ENCODE results near the gene NDUFAF4.

The NDUFAF4 gene

GRCh38 chr6:96856856-96857255 lies 40.8 kb downstream of the NDUFAF4 start:
- DNase-seq (ENCODE audit: low read depth) = no peak
- no peak for TF ChIP-seq CTCF (conservative IDR thresholded peaks at IDR 0.05; ENCODE audit: low read depth, low read length)
- no peak overlapping the region for H3K4me3 ChIP-seq (ENCODE audit: low read length)

- DNase-seq (ENCODE audit: low read depth) = no peak
- TF ChIP-seq CTCF (conservative IDR thresholded peaks at IDR 0.05; ENCODE audit: low read depth, low read length) = no peak
- no peak overlapping the region for H3K4me3 ChIP-seq (ENCODE audit: low read length)
Observed at GRCh38 chr6:96853083-96853482, 44.6 kb downstream of the NDUFAF4 start.

- no peak for TF ChIP-seq CTCF (conservative IDR thresholded peaks at IDR 0.05; ENCODE audit: low read depth, low read length)
- DNase-seq (ENCODE audit: low read depth) = no peak
- H3K4me3 ChIP-seq (ENCODE audit: low read length) = no peak overlapping the region
Observed at GRCh38 chr6:96852605-96853004, 45.1 kb downstream of the NDUFAF4 start.

- TF ChIP-seq CTCF (conservative IDR thresholded peaks at IDR 0.05; ENCODE audit: low read depth, low read length) = no peak
- no peak overlapping the region for H3K4me3 ChIP-seq (ENCODE audit: low read length)
- DNase-seq (ENCODE audit: low read depth) = no peak
Observed at GRCh38 chr6:96851858-96852257, 45.8 kb downstream of the NDUFAF4 start.

- no peak for DNase-seq (ENCODE audit: low read depth)
- no peak overlapping the region for H3K4me3 ChIP-seq (ENCODE audit: low read length)
- TF ChIP-seq CTCF (conservative IDR thresholded peaks at IDR 0.05; ENCODE audit: low read depth, low read length) = no peak
Observed at GRCh38 chr6:96849615-96850014, 48.1 kb downstream of the NDUFAF4 start.

GRCh38 chr6:96844530-96844929 lies 53.2 kb downstream of the NDUFAF4 start:
- no peak for DNase-seq (ENCODE audit: low read depth)
- no peak overlapping the region for H3K4me3 ChIP-seq (ENCODE audit: low read length)
- no peak for TF ChIP-seq CTCF (conservative IDR thresholded peaks at IDR 0.05; ENCODE audit: low read depth, low read length)

GRCh38 chr6:96841345-96841744 lies 56.3 kb downstream of the NDUFAF4 start:
- peak; percentile 44 for DNase-seq (ENCODE audit: low read depth)
- no peak for TF ChIP-seq CTCF (conservative IDR thresholded peaks at IDR 0.05; ENCODE audit: low read depth, low read length)
- no peak overlapping the region for H3K4me3 ChIP-seq (ENCODE audit: low read length)

Data from retinal pigment epithelial cell (primary cell).